Subcutaneous adipose tissue (tissue), 4 donors: ENCODE data around the gene MALT1. TPM values are rescaled to one million over a fixed set of nuclear protein-coding genes. Genes with fewer than 3 reads are reported as not detected.

Source experiments
- total RNA-seq, 4 donors: library from RNA; depleted of rRNA; stranded (reverse); fragments of >200 nt; gene quantifications; one replicate each; pipeline ENCODE4 v1.1.0, GENCODE V29; 2016
- TF ChIP-seq, protein P1 (sequence below): fragments of 450-650 bp; IDR thresholded peaks from one replicate; pipeline ENCODE4 v1.5.1; 2016; ENCODE audit warnings: low read depth, mild to moderate bottlenecking, control low read depth, antibody characterized with exemption, moderate library complexity

MALT1 gene
- total RNA-seq, 4 donors from 2014 or later = 26.0 to 32.3 (median 29.7) TPM

DNA sequence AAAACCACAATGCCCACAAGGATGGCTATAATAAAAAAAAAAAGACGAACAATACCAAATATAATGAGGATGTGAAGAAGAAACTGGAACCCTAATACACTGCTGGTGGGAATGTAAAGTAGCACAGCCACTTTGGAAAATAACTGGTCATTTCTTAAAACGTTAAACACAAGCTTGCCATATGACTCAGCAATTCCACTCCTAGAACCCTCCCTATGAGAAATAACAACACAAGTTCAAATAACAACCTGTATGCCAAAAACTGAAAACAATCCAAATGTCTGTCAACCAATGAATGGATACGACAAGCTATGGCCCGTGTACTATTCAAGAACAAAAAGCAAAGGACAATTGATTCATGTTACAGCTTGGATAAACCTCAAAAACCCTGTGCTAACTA lies 35.4 kb upstream of the MALT1 start:
- TF ChIP-seq, protein P1, sequence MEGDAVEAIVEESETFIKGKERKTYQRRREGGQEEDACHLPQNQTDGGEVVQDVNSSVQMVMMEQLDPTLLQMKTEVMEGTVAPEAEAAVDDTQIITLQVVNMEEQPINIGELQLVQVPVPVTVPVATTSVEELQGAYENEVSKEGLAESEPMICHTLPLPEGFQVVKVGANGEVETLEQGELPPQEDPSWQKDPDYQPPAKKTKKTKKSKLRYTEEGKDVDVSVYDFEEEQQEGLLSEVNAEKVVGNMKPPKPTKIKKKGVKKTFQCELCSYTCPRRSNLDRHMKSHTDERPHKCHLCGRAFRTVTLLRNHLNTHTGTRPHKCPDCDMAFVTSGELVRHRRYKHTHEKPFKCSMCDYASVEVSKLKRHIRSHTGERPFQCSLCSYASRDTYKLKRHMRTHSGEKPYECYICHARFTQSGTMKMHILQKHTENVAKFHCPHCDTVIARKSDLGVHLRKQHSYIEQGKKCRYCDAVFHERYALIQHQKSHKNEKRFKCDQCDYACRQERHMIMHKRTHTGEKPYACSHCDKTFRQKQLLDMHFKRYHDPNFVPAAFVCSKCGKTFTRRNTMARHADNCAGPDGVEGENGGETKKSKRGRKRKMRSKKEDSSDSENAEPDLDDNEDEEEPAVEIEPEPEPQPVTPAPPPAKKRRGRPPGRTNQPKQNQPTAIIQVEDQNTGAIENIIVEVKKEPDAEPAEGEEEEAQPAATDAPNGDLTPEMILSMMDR = no peak

DNA sequence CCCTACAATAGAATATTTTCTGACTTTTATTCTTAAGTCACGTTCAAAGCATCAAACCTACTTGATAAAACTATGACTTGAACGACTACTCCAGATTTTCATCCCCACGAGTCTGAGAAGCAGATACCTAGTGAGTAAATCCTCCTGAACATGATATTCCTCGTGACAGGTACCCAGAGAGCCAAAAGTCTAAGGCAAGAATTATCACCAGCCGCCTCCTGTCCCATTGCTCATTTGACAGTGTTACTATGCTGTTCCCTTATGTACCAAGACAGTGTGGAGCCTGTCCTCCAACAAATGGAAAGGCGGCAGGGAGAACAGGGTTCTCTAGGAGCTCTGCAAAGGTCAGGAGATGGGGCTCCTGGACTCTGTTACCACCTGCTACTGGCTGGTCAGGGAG lies 34.1 kb upstream of the MALT1 start:
- TF ChIP-seq, protein P1 = no peak

DNA sequence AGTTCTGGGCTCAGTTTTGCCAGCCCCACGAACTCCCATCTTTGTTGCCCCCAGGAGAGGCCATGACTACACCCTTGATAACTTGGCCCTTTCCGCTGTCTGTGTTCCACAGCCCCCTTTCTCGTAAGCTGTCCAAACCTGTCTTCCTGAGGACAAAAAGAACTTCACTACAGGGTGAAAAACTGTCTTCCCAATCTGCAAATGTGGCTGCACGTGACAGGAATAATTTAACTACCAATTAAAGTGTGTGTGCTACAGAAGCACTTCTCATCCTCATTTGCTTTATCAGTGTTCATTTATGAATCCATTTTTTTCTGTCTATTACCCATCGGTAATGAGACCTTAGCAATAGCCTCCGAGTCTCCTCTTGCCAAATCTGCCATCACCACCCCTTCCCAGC lies 33.3 kb upstream of the MALT1 start:
- TF ChIP-seq, protein P1 = no peak

DNA sequence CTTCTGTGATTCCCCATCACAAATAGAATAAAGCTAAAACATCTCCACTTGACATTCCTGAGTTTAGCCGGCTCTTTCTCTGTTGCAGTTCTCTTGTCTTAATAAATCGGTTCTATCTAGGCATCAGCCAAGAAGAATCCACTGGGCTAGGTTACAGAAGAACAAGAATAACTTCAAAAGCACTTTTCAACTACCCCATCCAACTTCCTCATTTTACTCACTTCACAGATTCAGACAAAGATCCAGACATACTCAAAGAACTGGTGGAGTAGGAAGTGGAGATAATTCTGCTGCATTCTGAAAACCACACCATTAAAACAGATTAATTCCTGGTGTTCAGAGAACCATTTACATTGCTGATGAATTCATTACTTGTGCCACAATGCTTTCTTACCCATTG lies 32.8 kb upstream of the MALT1 start:
- TF ChIP-seq, protein P1 = no peak

DNA sequence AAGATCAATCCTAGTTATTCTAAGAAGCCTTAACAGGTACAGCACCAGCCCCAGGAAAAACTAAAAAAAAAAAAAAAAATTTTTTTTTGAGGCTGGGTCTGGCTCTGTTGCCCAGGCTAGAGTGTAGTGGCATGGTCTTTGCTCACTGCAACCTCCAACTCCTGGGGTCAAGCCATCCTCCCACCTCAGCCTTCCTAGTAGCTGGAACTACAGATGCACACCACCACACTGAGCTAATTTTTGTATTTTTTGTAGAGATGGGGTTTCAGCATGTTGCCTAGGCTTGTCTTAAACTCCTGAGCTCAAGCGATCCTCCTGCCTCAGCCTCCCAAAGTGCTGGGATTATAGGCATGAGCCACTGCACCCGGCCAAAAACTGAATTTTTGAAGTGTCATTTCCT lies 32.0 kb upstream of the MALT1 start:
- TF ChIP-seq, protein P1 = no peak

DNA sequence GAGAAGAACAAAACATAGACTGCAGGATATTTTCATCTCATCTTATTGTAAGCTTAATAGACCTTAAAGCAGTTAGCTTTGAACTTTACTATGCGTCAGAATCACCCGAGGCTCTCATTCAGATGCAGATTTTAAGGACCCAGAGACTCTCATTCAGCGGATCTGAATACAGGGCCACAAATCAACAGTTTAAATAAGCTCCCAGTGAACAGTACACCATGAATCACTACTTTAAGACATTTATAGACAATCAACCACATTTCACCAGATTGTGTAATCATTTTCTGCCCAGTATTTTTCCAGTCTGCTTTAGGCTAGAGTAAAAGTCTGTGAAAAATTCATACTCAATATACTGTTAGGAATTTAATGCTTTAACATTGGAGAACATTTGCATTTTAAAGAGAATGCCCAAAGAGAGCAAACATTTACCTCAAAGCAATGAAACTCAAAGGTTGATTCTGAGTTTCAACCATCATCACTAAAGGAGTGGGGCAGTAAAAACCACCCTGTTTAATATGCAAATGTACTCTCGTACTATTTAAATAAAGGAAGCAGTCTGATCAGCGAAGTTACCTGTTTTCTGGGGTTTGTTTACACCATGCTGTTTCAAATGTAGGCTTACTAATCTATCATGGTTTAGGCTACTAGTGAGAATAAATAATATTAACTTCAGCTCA lies 31.4 kb upstream of the MALT1 start:
- TF ChIP-seq, protein P1 = no peak

DNA sequence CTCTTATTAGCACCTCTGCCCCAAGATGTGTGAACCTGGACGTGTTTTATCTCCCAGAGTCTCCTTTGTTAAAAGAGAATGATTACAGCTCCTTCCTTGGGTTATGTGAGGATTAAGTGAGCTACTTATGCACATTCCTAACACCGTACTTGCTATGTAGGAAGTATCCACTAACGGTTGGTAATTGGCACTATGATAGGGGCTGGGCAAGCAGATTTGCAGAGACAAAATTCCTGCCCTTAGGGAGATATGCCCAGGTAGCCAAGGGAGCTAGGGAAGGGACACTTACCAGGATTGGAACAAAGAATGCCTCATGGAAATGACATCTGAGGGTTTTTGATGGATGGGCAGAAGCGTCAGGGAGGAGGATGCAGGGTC lies 30.8 kb upstream of the MALT1 start:
- TF ChIP-seq, protein P1 = no peak
